GM21723 (cell line): ENCODE results near the gene ASB4.
A peak's percentile ranks its signal among the peaks of the same experiment; 100 is the strongest.

Experiments used
- ATAC-seq: cut with Tn5 transposase; IDR thresholded peaks from one replicate; pipeline ENCODE4 v1.9.1; 2021; ENCODE audit warnings: mild to moderate bottlenecking, moderate library complexity; ENCODE audit not compliant: unreplicated experiment

Gene ASB4

DNA sequence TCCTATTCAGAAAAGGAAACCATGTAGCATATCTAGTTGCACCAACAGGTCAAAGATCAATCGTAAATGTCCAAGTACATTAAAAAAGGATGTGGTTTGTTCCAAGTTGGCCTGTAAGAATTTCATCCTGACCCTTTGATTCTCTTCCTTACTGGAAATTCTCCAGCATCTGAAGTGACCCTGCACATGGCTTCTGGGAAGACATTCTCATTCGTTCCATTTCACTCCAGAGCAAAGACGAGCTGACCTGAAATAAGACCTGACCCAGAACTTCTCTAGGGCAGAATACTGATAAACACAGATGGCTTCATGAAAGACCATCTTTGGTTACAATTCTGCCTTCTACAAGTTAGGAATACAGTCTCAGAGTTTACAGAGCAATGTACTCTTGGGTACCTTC is 39.8 kb downstream of the ASB4 start:
- no peak for ATAC-seq

- ATAC-seq = no peak
These were observed 40.5 kb downstream of the ASB4 start for GRCh38 chr7:95526128-95526738.

- ATAC-seq = peak; percentile 70
These were observed 41.5 kb downstream of the ASB4 start for GRCh38 chr7:95527033-95527775.

- no peak for ATAC-seq
These were observed 42.1 kb downstream of the ASB4 start for GRCh38 chr7:95527776-95528250.

GRCh38 chr7:95529701-95530100 is 44.0 kb downstream of the ASB4 start:
- no peak for ATAC-seq

DNA sequence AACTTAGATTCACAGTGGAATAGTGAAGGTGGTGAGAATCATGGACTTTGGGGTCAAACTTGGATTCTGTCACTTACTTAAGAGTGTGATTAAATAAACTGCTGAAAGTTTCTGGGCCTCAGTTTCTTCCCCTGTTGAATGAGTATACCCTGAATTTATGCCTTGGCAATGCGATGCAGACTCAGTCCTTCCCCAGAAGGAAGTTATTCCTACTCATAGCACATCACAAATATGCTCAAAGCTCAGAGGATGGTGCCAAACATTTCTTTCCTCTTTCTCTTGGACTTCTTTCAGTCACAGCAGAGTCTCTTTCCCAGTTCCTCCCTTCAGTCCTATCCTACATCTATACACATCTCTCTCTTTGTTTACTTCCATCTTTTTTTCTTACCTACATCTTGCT is 45.1 kb downstream of the ASB4 start:
- ATAC-seq = no peak

GRCh38 chr7:95531605-95532219 is 46.0 kb downstream of the ASB4 start:
- no peak for ATAC-seq

- no peak for ATAC-seq
These were observed 49.1 kb downstream of the ASB4 start for GRCh38 chr7:95534796-95535195.

DNA sequence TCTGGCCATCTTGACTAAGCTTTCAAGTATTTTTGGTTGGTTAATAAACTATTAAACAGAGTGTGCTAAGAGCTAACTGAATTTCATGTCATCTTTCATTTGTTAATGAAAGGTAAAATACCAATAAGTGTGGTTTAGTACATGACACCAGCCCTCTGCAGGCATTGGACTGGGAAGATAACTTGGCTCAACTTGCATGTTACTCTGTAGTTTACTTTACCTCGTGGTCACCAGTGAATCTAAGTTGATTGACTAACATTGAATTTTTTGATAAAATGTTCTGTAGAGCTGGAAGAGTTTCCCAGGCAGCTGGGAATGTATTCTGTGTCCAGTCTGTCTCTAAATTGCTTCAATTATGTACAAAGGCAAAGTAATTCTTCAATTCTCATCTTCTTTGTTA is 49.9 kb downstream of the ASB4 start:
- ATAC-seq = no peak

- ATAC-seq = no peak
These were observed 51.0 kb downstream of the ASB4 start for GRCh38 chr7:95536656-95537311.

- ATAC-seq = no peak
These were observed 51.7 kb downstream of the ASB4 start for GRCh38 chr7:95537468-95537867.

- no peak for ATAC-seq
These were observed 53.7 kb downstream of the ASB4 start for GRCh38 chr7:95539426-95539825.

- ATAC-seq = no peak
These were observed 54.6 kb downstream of the ASB4 start for GRCh38 chr7:95540366-95540765.

DNA sequence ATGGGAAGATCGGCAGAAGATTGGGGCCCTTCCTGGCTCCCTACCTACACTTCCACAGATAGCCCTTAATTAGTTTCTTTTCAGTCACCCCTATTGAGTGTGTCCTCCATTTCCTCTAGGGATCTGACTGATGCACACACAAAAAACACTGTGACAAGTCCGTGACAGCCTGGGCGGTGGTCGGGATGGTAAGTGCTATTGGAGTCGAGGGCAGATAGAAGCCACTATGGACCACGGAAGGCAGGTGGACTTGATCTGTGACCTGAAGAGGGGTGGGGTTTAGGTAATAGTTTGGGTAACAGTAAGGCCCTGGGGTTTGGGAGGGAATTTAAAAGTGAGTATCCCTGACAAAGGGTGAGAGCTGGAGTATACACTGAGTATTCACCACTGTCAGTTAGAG is 57.6 kb downstream of the ASB4 start:
- ATAC-seq = no peak

- no peak for ATAC-seq
These were observed 58.4 kb downstream of the ASB4 start for GRCh38 chr7:95544171-95544570.

DNA sequence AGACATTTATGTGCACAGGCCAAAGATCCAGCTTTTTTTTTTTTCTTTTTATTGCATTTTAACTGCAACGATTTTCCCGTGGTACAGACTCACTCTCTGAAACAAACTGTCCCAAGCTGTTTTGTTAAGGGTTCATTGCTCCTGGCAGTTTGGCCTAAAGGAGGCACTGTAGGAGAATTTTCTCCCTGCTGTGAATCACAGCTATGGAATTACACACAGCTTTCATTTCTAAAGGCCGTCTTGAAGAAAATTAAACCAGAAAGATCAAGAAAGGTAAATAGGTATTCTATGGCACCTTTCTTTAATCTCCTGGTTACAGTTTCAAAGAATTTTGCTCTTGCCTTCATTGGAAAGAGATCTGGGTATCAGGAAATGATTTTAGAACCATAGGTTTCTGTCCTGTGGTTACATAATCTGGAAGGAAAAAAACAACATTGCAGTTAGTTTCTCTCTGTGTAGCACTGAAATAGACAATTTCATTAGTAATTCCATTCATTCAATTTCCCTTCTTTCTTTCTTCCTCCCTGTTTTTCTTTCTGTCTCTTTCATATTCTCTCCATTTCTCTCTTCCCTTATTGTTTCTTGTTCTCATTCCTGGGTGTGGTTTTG is 59.4 kb downstream of the ASB4 start:
- ATAC-seq = no peak

GRCh38 chr7:95545673-95546072 is 59.9 kb downstream of the ASB4 start:
- no peak for ATAC-seq

DNA sequence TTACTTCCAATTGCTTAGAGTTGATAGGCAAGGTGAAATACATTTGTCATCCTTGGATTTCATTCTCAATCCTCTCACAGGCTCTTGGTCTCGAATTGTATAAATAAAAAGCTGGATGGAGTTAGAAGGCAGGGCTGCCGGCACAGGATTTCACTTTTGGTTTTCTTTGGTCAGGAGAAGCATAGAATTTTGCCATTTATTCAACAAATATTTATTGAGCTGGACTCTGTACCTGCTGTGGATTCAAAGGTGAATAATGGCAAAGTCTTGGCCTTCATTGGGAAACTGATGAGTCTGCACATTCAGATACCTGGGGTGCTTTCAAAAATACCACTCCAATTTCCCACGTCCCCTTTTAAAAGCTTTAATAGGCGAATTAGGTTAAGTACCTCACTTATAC is 60.9 kb downstream of the ASB4 start:
- no peak for ATAC-seq

DNA sequence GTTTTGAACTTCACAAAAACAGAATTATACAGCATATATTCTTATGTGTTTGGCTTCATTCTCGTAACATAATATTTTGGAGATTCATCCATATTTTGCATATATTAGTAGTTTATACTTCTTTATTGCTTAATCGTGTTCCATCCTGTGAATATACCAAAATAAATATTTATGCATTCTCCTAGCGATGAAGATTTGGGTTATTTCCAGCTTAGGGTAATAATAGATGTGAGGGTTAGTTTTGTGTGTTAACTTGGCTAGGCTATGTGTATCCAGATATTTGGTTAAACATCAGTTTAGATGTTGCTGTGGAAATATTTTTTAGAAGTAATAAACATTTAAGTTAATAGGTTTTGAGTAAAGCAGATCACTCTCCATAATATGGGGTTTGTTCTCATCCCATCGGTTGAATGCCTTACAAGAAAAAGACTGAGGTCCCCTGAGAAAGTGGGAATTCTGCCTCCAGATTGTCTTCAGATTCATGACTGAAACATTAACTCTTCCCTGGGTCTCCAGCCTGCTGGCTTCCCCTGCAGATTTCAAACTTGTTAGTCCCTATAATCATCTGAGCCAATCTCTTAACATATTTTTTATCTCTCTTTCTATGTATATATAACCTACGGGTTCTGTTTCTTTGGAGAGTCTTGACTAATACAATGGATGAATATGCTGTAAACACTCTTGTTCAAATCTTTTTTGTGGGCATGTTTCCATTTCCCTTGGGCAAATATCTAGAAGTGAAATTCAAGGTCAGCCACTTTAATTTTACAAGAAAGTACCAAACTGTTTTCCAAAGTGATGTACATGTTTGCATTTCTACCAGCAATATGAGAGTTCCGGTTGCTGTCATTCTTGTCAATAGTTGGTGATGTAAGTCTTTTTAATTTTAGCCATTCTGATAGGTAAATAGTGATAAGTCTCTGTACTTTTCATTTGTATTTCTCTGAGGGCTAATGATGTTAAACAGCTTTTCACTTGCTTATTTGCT is 61.9 kb downstream of the ASB4 start:
- ATAC-seq = no peak
